ENCODE measurements around the gene SORT1.

DNA sequence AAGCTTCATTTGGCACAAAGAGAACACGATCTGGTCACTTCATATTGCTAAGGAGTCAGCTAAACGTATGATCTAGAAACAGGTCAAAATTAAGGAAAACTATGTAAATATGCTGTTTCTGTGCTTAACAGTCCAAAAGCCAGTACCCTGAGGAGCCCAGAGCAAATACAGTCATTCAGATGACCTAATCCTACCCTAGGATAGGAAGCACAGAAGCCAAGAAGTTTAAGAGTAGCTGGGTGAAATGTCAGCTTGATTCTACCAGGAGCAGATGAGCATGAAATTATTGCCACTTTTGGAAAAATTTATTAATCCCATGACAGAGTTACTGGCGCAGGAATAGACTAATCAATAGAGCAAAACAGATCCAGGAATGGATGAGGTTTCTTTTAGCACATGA lies 18.3 kb downstream of the SORT1 start:
- TF ChIP-seq, protein P1, sequence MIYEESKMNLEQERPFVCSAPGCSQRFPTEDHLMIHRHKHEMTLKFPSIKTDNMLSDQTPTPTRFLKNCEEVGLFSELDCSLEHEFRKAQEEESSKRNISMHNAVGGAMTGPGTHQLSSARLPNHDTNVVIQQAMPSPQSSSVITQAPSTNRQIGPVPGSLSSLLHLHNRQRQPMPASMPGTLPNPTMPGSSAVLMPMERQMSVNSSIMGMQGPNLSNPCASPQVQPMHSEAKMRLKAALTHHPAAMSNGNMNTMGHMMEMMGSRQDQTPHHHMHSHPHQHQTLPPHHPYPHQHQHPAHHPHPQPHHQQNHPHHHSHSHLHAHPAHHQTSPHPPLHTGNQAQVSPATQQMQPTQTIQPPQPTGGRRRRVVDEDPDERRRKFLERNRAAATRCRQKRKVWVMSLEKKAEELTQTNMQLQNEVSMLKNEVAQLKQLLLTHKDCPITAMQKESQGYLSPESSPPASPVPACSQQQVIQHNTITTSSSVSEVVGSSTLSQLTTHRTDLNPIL (CRISPR knock-in tag; IDR thresholded peaks at IDR 0.05; ENCODE audit: low read depth) = no peak
- no peak for TF ChIP-seq ZC3H10 (CRISPR knock-in tag; IDR thresholded peaks at IDR 0.05)

All from SK-N-SH treated with all-trans-retinoic acid at 6 μM for 48 hours (cell line).